ENCODE results near the gene MPL.

Gene MPL

DNA sequence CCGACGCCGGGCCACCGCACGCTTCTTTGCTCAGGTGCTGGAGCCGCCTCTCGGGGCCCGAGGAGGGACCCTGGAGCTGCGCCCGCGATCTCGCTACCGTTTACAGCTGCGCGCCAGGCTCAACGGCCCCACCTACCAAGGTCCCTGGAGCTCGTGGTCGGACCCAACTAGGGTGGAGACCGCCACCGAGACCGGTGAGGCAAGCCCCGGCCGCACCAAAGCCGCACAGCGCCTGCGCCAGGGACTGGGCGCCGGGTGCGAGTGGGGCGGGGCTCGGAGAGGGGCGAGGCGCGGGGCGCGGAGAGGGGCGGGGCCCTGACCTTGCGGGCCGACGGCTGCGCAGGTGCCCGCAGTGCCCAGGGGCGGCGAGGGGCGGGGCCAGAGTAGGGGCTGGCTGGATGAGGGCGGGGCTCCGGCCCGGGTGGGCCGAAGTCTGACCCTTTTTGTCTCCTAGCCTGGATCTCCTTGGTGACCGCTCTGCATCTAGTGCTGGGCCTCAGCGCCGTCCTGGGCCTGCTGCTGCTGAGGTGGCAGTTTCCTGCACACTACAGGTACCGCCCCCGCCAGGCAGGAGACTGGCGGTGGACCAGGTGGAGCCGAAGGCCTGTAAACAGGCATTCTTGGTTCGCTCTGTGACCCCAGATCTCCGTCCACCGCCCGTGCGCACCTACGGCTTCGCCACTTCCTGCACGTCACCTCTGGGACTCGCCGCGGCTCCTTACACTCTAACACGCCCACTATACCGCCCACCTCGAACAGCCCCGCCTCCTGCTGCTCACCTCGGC, 11.4 kb downstream of the MPL start:
- peak; percentile 65 to 89 for DNase-seq
- intact Hi-C loops (cut with DNase I; ENCODE audit: low total_unique reads): loop anchor here (10.0 kb wide), 1 partner anchor 424 kb away; no protein-coding TSS in a partner anchor
- Histone ChIP-seq H3K27ac (peak overlapping the region; percentile 86 to 93), H3K4me1 (peaks cover 0 to 19% (median 10%) of the 10 kb centered on the region in 4 donors), H3K27me3 (no peaks in the 10 kb centered on the region), H3K4me3 (peak overlapping the region; percentile 59 to 82), H3K9me3 (no peaks in the 10 kb centered on the region), H3K36me3 (no peaks in the 10 kb centered on the region)
- TF ChIP-seq, protein P1, sequence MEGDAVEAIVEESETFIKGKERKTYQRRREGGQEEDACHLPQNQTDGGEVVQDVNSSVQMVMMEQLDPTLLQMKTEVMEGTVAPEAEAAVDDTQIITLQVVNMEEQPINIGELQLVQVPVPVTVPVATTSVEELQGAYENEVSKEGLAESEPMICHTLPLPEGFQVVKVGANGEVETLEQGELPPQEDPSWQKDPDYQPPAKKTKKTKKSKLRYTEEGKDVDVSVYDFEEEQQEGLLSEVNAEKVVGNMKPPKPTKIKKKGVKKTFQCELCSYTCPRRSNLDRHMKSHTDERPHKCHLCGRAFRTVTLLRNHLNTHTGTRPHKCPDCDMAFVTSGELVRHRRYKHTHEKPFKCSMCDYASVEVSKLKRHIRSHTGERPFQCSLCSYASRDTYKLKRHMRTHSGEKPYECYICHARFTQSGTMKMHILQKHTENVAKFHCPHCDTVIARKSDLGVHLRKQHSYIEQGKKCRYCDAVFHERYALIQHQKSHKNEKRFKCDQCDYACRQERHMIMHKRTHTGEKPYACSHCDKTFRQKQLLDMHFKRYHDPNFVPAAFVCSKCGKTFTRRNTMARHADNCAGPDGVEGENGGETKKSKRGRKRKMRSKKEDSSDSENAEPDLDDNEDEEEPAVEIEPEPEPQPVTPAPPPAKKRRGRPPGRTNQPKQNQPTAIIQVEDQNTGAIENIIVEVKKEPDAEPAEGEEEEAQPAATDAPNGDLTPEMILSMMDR (IDR thresholded peaks at IDR 0.05): no peak

DNA sequence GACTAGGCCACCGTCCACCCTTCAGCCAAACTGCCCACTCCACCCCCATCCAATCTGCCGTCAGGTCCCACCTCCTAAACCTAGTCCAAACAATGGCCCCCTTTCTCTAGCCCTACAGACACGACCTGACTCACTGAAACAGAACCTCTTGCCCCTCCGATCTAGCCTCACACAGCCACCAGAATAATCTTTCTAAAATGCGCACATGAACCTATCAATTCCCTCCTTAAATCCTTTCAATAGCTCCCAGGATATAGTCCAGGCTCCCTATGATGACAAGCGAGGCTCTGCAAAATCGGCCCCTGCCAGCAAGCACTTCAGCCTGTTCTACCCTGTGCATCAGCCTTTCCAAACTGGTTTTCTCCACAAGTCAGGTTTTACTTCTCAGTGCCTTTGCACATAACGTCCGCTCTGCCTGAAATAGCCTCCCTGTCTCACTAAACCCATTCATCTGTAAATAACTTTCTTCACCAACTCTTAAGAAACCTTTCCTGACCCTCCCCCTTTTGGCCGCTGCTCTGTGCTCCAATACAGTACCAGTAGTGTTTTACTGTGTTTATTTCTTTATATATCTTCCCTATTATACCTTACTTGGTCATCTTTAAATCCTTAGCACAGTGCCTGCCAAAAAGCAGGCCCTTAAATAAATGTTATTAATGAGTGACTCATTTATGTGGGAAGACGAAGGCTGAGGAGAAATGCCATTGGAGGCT, 12.1 kb downstream of the MPL start:
- Histone ChIP-seq H3K27ac (peak overlapping the region; percentile 86 to 93), H3K9me3 (no peaks in the 10 kb centered on the region), H3K4me3 (peak overlapping the region; percentile 59 to 82), H3K4me1 (peaks cover 0 to 15% (median 10%) of the 10 kb centered on the region in 4 donors), H3K36me3 (no peaks in the 10 kb centered on the region), H3K27me3 (no peaks in the 10 kb centered on the region)
- peak; percentile 30 to 66 for DNase-seq
- intact Hi-C loops (cut with DNase I; ENCODE audit: low total_unique reads): loop anchor here (5.0 to 10.0 kb wide), 2 partner anchors 38 to 425 kb away; partner anchors contain the start of genes MED8 and SZT2
- TF ChIP-seq, protein P1 (IDR thresholded peaks at IDR 0.05): no peak

DNA sequence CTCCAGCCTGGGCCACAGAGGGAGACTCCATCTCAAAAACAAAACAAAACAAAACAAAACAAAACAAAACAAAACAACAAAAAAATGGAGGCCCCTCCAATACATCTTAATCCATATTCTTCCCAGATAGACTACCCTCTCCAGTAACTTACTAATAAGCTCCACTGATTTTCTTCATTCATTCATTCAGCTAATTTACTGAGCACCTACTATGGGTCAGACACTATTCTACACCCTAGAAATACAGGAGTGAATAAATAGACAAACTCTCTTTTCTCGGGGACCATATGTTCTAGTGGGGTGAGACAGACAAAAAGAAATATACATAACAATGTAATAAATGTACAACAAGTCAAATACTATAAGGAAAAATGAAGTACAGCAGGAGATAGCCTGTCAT, 13.4 kb downstream of the MPL start:
- TF ChIP-seq, protein P1 (IDR thresholded peaks at IDR 0.05): no peak
- no peak for DNase-seq
- Histone ChIP-seq H3K27ac (no peak overlapping the region), H3K27me3 (no peaks in the 10 kb centered on the region), H3K4me1 (peaks cover 0 to 15% (median 10%) of the 10 kb centered on the region in 4 donors), H3K36me3 (no peaks in the 10 kb centered on the region), H3K9me3 (no peaks in the 10 kb centered on the region), H3K4me3 (no peak overlapping the region)
- intact Hi-C loops (cut with DNase I; ENCODE audit: low total_unique reads): loop anchor here (5.0 kb wide), 1 partner anchor 36 kb away; the partner anchor contains the start of genes MED8 and SZT2

DNA sequence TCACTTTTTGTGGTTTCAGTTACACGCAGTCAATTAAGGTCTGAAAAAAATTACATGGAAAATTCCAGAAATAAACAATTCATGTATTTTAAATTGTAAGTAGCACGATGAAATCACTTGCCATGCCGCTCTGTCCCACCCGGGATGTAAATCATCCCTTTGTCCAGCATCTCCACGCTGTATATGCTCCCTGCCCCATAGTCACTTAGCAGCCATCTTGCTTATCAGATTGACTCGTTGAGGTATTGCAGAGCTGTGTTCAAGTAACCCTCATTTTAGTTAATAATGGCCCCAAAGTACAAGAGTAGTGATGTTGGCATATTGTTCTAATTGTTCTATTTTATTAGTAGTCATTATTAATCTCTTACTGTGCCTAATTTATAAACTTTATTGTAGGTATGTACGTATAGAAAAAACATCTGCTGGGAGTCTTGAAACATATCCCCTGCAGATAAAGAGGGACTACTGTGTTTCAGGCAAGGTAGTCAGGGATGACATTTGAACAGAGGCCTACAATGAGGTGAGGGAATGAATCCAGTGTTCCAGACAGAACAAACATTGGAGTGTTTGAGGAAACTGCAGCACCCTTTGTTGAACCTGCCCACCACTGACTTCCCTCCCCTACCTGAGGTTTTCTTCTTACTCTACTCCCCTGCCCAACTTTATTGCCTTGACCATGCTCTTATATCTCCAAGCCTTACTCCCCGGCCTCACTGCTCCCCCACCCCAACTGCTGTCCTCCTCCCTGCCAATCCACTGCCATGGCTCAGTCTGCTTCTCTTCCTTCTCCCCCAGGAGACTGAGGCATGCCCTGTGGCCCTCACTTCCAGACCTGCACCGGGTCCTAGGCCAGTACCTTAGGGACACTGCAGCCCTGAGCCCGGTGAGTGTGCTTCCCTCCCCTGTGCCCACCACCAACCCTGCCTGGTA, 14.1 kb downstream of the MPL start:
- Histone ChIP-seq H3K4me1 (peaks cover 0 to 15% (median 10%) of the 10 kb centered on the region in 4 donors), H3K9me3 (no peaks in the 10 kb centered on the region), H3K27me3 (no peaks in the 10 kb centered on the region), H3K27ac (no peak overlapping the region), H3K4me3 (no peak overlapping the region), H3K36me3 (no peaks in the 10 kb centered on the region)
- DNase-seq: no peak
- TF ChIP-seq, protein P1 (IDR thresholded peaks at IDR 0.05): no peak
- intact Hi-C loops (cut with DNase I; ENCODE audit: low total_unique reads): loop anchor here (5.0 kb wide), 1 partner anchor 36 kb away; the partner anchor contains the start of genes MED8 and SZT2

DNA sequence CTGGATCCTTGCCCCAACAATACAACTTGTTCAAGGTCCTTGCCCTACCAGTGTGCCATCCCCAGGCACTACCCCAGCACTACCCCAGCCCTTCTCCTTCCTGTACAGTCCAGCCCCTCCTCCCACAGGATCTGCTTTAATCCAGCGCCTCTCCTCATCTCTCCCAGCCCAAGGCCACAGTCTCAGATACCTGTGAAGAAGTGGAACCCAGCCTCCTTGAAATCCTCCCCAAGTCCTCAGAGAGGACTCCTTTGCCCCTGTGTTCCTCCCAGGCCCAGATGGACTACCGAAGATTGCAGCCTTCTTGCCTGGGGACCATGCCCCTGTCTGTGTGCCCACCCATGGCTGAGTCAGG, 14.7 kb downstream of the MPL start:
- Histone ChIP-seq H3K27me3 (no peaks in the 10 kb centered on the region), H3K27ac (no peak overlapping the region), H3K4me1 (peaks cover 0 to 15% (median 10%) of the 10 kb centered on the region in 4 donors), H3K4me3 (no peak overlapping the region), H3K36me3 (no peaks in the 10 kb centered on the region), H3K9me3 (no peaks in the 10 kb centered on the region)
- DNase-seq: no peak
- intact Hi-C loops (cut with DNase I; ENCODE audit: low total_unique reads): loop anchor here (5.0 kb wide), 1 partner anchor 35 kb away; the partner anchor contains the start of genes MED8 and SZT2
- TF ChIP-seq, protein P1 (IDR thresholded peaks at IDR 0.05): no peak
